HG03342 (cell line): ENCODE data around the gene RADIL.
A peak's percentile ranks its signal among the peaks of the same experiment; 100 is the strongest.

Experiments
- ATAC-seq: cut with Tn5 transposase; IDR thresholded peaks from one replicate; pipeline ENCODE4 v1.9.1; 2021; ENCODE audit warnings: mild to moderate bottlenecking, moderate library complexity; ENCODE audit not compliant: unreplicated experiment

RADIL gene

DNA sequence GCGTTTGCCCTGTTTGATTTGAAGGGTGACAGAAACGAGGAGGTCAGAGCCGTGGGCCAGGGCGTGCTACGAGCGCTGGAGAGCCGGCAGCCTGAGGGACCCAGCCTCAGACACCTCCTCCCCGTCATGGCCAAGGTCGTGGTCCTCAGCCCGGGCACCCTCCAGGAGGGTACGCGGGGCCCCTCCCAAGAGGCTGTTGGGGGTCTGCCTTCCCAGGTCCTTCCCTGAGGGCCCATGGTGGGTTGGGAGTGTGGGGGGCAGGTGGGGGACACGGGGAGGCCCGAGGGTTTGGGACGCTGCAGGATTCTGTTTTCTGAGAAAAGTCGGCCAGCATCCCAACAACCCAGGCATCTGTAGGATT lies 100.2 kb downstream of the RADIL start:
- ATAC-seq: no peak

DNA sequence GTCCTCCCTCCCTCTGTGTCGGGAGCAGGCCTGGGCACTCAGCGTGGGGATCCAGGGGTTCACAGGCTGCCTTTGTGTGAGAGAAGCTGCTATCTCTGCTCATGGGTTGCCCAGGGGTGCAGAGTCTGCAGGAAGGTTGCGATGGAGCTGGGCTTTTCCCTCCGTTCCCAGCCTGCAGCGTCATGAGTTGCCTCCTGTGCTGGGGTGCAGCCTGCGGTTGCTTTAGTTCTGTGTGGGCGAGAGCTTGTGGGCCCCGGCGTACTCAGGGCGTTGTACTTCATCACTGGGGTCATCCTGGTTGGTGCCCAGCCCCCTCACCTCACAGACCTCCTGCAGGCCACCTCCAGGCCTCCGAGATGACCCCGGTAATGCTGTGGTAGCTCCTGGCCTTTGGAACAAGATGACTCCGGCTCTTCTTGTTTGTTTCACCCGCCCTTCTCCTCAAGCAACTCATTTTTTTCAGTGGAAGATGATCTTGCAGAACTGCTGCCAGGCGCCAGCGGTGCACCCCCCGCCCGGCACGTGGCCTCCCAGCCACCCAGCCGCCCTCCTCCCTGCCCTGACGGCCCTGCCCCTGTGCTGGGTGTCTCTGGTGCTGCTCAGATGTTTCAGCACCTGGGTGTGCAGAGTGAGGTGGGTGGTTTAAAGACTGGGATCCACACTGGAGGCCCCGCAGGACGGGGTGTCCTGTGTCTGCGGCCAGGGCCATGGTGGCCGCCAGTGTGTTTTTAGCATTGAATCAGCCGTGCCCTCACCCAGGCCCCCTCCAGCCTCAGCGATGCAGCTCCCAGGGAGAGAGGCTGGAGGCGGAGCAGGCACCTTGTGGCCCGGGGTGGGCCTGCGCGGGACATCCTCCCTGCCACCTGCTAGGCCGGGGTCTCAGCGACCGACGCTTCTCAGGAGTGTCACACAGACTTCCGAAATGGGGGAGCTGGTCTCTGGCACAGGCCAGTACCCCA lies 100.9 kb downstream of the RADIL start:
- no peak for ATAC-seq

DNA sequence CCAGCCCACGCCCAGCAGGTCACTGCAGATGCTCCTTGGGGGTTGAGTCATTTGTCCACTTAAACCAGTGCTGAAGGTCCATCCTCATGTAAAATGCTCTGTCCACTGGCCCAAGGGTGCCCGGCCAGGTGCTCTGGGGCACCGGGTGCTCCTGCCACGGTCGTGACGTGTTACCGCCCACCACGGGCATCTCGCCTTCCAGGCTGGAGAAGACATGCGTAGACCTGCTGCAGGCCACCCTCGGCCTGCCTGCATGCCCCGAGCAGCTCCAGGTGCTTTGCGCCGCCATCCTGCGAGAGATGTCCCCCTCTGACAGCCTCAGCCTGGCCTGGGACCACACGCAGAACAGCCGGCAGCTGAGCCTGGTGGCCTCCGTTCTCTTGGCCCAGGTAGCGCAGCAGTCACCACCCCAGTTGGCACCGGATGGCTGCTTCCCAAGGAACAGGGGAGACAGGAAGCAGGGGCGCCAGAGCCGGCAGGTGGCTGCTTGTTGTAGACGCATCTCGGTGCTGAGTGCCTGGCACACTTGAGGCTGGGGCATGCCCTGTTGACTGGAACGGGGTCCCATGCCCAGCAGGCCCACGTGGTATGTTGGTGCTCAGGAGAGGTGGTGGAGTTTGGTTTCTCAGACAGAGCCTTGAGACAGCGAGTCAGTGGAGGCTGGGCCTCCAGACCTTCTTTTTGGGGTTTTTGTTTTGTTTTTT lies 102.0 kb downstream of the RADIL start:
- ATAC-seq: no peak

DNA sequence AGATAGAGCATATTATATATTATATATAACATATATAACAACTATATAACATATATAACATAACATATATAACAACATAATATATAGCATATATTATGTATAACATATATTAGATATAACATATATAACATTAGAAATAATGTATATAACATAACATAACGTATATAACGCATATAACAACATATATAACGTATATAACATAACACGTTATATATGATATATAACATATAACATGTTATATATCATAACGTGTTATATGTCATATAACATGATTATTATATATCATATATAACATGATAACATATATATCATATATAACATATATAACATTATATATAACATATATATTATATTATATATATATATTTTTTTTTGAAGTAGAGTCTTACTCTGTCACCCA lies 104.4 kb downstream of the RADIL start:
- ATAC-seq: no peak

DNA sequence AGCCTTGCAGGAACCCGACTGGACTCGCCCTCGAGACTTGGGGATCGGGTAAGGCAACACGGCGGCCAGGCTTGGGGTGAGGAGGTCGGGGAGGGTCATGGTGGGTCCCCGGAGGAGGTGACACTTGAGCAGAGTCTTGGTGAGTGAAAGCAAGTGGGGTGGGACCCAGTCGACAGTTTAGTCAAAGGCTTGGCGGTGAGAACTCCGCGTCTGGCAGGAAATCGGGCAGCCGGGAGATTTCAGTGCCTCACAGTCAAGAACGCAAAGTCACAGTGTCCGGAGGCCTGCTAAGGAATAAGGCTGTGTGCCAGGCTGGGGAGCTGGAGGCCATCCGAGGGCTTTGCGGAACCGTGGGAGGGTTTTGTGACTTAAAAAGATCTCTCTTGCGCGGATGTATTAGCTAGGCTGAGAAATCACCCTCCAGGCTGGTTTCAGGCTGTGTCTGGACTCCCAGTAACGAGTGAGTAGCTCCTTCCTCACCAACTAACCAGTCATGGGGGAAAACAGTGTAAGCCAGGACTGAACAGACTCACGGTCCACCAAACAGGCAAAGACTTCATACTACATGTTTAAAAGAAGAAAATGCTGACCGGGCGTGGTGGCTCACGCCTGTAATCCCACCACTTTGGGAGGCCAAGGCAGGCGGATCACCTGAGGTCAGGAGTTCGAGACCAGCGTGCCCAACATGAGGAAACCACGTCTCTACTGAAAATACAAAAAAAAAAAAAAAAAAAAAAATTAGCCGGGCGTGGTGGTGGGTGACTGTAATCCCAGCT lies 107.5 kb downstream of the RADIL start:
- ATAC-seq: peak; percentile 11

DNA sequence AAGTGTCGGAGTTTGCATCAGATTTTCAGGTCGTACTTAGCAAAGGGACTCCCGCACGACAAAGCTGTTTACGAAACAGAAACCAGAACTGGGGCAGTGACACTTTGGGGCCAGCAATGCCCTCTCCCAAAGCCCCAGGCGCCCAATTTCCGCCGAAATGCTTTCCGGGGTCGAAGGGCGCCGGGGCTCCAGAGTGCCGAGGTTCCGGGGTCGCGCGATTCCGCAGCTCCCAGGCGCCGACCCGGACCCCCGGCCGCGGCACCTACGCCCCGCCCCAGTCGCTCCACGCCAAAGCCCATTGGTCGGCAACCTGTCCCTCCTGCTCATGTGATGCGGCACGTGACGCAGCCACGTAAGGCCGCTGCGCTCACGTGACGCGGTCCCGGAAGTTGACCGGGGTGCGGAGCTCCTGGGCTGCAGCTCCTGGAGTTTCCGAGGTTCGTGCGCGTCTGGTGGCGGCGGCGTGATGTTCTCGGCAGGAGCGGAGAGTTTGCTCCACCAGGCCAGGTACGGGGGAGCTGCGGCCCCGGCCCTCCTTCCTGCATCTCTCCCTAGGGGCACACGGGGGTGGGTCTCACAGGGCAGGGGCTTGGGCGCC lies 108.2 kb downstream of the RADIL start, which contains the start of gene AP5Z1:
Gene AP5Z1 (plus strand): TSS at position 374 of the 598 bp plus-strand sequence. CDS start 93 bp downstream, at position 467.
- ATAC-seq: peak; percentile 87

DNA sequence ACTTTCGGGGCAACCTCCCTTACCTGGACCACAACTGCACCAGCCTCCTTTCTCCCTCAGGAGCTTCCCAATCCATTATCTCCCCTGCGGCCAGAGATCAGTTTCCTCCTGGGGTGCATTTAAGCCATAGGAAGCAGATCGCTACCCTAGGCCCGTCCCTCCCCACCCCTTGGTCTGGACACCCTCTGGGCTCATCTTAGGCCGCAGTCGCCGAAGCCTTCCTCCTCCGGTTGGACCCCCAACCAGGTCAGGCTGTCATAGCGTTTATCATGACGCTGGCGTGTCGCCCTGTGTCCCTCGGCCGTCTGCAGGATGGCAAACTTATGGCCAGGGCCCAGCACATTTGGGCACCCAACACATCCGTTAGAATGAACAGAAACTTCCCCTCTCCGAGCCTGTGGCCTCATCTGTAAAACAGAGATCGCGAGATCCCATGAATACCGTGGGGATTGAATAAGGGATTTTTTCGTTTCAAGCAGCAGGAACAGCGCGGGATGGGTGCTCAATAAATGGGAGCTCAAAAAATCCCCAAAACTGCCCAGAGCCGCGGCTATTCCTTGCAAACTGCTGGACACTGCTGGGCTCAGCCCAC lies 108.8 kb downstream of the RADIL start:
- ATAC-seq: peak; percentile 36

DNA sequence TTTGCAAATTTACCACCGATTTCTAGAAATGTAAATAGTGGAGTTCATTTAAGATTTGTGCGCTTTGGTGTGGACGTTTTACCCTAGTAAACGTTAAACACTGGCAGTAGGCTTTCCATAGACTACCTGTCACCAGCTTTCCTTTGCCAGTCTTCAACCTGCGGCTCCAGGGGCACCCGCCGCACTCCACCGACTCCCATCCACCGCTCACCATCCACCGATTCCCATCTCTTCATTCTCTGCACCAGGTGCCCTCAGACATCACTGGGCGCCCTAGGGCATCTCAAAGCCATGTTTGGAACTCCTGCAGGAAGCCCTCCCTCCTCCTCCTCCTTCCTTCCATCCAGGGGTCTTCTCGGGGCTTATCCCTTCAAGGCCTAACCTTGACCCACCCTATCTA lies 109.5 kb downstream of the RADIL start:
- no peak for ATAC-seq

DNA sequence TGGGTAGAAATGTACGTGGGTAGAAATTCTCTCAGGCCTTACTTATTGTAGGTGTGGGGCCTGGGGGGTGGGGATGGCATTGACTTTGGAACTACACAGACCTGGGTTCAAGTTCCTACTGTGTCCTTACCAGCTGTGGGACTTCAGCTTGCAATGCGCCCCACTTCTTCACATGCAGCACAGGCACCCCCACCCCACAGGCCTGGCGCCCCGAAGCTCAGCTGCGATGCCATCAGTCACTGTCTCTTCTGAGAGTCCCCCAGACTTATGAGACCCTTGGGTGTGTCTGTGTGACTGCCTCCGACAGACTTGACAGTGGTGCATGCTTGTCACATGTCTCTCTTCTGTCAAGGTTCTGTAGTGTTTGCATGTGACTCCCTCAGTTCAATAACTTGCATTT lies 111.2 kb downstream of the RADIL start:
- ATAC-seq: no peak

DNA sequence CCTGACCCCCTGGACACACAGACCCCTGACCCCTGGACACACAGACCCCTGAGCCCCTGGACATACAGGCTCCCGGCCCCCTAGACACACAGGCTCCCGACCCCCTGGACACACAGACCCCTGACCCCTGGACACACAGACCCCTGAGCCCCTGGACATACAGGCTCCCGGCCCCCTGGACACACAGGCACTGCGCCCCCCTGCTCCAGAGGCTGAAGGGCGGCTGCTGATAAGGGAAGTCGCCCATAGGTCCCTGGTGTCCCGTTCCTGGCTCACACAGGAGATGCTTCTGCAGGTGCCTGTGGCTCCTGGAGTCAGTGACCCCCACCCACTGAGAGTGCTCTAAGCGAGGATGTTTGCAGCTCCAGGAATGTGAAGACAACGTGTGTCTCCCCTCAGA lies 111.8 kb downstream of the RADIL start:
- ATAC-seq: no peak

DNA sequence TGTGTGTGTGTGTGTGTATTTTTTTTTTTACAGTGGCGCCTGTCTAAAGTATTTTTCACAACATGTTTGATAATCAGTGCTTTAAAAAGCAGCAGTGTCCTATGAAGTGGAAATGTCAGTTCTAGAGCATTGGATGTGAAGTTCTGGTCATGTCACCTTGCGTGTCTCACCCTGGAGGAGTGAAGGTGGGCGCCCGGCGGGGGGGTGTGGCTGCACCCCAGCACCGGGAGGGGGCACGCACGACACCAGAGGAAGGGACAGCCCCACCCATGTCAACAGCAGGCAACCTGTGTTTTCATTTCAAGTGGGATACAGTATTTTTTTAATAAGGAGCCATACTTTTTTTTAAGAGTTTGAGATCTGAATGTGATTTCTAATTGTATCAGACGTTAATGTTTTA lies 112.6 kb downstream of the RADIL start:
- no peak for ATAC-seq

DNA sequence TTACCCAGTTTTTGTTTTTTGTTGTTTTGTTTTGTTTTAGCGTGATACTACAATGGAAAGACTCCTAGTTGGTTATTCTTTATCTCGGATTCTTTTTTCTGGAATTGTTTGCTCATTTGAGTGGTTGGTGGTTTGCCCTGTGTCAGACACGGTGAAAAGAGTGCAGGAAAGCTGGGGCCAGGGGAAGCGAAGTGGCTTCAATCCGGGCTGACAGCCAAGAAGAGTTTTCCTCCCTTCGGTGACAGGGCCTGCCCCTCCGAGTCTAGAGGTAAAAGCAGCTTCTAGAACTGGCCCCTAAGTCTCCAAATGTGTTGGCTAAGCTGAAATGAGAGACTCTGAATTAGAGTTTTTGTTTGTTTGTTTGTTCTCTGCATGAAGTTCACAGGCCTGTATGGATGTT lies 113.8 kb downstream of the RADIL start:
- no peak for ATAC-seq

DNA sequence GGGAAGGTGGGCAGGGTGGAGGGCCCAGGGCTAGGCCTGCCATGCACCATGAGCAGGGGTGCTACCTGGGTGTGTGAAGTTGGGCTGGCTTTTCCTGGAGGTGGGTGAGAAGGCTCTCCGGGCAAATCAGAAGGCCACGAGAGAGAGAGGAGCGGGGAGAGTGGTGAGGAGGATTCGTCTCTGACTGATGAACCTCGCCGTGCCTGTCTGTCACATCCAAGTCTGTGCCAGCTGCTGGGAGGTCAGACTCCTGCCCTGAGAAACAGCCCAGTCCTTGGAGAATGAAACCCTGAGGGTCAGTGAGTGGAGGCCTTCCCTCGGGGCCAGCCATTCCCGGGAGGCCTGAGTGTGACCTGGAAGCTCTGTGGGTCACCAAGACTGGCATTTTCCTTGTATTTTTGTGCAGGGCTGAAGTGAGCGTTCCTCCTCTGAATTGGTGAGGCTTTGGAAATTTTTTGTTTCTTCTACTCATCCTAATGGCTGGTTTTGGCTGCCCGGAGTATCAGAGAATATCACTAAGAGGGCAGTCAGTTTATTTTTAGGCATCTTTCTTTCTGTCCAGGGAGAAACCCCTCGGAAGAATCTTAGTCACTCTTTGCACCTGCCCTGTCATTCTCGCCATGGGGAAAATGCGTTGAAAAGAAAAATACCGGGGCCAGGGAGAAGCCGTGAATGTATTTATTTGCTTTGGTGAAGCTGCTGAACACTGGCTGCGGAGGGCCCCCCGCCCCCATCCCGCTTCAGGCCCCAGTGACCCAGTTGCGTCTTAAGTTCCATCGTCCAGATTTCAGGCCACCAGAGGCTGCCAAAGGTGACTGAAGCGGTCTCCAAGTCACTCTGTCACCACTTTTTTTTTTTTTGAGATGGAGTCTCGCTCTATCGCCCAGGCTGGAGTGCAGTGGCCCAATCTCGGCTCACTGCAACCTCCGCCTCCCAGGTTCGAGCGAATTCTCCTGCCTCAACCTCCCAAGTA lies 114.6 kb downstream of the RADIL start:
- no peak for ATAC-seq

DNA sequence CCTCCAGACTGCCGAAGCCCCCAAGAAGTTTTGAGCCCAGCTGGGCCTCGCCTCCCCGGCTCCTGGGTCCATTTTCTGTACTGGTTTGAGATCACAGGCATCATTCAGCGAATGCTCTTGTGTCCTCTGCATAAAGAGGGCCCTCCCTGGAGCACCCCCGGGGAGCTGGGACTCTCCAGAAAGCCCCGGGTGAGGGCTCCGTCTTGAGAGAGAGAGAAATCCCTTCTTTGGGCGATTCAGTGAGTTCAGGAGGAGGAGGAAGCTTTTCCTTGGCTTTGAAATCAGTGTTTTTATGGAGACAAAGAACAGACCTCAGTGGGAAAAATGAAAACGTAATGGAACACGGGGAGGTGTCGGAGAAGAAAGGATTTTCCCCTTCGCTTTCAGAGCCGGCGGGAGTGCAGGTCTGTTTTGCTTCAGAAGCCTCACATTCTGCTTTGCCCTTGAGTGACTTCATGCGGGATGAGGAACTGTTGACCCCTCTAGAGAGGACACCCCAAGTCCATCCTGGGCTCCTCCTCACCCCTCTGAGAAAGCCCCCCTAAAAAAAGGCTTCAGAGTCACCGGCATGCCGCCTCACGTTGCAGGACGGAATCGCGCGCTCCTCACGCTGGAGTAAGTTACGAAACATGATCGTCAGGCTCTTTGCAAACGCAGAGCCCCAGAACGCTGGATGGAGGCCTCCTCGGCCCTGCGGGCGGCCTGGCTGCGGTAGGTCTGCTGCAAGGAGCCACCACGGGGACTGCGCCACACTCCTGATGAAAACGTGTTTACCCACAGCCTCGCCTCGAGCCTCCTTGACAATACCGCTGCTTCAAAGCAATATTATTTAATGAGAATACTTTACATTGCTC lies 116.6 kb downstream of the RADIL start:
- ATAC-seq: no peak

DNA sequence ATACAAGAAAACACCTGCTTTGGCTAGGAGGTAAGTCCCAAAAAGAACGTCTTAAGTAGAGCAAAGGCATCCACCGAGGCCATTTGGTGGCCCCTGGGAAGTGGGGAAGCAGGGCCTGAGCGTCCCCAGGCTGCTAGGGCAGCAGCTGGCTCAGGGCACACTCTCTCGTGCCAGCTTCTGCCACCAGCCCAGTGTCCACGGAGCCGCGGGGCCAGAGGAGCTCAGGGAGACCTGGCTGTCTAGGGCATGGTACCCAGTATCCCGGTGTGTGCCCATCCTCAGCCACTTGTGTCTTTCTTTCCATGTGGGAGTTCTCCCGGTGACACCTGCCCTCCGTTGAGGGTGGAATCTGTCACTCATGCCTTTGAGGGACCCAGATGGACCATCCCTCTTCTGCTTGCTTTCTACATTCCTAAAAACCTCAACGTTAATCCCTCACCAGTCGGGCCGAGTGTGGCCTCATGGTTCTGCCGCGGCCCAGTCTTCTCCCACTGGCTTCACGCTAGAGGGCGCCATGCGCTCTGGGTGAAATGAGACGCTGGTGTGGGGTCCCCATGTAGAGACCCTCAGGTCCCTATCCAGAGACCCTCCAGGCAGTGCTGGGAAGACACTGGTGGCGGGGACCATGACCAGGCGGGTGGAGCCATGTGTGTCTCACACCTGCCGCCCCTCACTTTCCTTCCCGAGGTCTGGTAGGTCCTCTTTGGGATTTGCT lies 117.6 kb downstream of the RADIL start:
- ATAC-seq: no peak

DNA sequence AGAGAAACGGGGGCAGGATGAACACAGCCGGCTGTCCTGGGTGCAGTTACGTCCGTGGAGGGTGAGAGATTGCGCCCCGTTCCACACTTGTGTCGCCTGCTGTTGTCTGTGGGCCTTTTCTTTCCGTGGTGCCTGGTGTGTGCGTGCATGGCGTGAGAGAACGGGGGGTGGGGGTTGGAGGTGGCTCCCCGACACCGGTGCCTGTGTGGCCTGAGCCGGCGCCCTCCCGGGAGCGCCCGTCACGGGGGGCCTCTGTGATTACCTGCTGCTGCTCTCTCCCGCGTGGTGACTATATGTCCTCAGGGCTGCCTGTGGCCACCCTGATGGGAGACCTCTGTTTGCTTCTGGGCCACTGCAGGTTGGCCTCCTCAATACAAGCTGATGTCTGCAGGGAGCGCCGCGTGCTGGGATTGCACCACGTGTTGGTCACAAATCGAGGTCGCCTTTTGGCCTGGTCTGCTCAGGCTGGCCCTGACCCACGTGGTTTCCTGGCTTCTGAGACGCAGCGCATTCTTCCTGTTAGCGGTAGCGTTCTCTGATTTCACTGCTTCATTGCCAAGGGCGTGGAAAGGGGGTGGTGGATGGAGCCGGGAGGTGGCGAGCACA lies 119.0 kb downstream of the RADIL start:
- ATAC-seq: no peak

DNA sequence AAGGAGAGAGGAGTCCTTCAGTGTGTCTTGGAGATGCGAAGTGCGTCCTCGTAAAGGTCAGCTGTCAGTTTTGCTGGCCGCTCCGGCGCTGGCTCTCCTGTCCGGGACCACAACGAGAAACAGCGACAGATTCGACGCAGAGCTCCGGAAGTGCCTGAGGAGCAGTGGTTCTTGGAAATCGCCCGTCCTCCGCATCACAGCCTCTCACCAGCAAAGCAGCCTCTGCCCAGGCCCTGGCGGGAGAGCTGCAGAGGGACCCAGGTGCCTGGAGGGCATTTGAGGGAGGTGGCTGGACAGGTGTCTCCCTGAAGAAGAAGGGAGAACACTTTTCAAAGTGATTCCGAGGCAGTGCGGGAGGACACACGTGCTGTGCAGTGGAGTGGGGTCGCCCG lies 119.7 kb downstream of the RADIL start:
- ATAC-seq: no peak
